Heart left ventricle (tissue), 13 donors: ENCODE measurements around the gene CHST7.

ENCODE experiments used
- POLR2A ChIP-seq, 2 donors: fragments of 450-650 bp; IDR thresholded peaks; one replicate each; pipeline ENCODE4 v1.6.1; 2017; ENCODE audit warnings: antibody characterized with exemption in 2 of 2, mild to moderate bottlenecking in 2 of 2, moderate library complexity in 2 of 2
- TF ChIP-seq, protein P1 (sequence below), 12 donors: fragments of 200-600 bp; sonication (generic) in 4 of 12; IDR thresholded peaks; one replicate each; pipeline versions ENCODE4 v1.5.0 to v1.8.0; 2018 to 2022; ENCODE audit warnings: antibody characterized with exemption in 12 of 12, mild to moderate bottlenecking in 5 of 12
- donor health status: ischemic (EF 13 %, LVEDD 7.1; RV severe dilation, severe dysfunction).
- donor health status: DM: no; HTN: yes; CAD: no.
- donor health status: DM: no; HTN: no; CAD: no.
- donor health status: ischemic (EF 25% LVEDD 6.9; RV normal size, moderate dysfunction).
- donor health status: ischemic (EF 25% LVEDD 5.7; RV mildly dilated, moderate dysfunction).
- donor health status: ischemic (EF 35%, LVEDD 5.7; RV mildly dilated, moderate dysfunction).
- donor health status: nonischemic (EF 11% LVEDD 7.7; RV severe dilation, severe dysfunction).
- donor health status: DM: yes; HTN: yes; CAD: no.
- donor health status: PGD.
- donor health status: ischemic (EF 29% LVEDD 5.4; RV normal size, mild dysfunction).
- donor health status: nonischemic (EF 23%, LVEDD 6.1; RV moderate dilation, normal function).

GRCh38 chrX:46627062-46627461 lies 53.5 kb downstream of the CHST7 start:
- TF ChIP-seq, protein P1, sequence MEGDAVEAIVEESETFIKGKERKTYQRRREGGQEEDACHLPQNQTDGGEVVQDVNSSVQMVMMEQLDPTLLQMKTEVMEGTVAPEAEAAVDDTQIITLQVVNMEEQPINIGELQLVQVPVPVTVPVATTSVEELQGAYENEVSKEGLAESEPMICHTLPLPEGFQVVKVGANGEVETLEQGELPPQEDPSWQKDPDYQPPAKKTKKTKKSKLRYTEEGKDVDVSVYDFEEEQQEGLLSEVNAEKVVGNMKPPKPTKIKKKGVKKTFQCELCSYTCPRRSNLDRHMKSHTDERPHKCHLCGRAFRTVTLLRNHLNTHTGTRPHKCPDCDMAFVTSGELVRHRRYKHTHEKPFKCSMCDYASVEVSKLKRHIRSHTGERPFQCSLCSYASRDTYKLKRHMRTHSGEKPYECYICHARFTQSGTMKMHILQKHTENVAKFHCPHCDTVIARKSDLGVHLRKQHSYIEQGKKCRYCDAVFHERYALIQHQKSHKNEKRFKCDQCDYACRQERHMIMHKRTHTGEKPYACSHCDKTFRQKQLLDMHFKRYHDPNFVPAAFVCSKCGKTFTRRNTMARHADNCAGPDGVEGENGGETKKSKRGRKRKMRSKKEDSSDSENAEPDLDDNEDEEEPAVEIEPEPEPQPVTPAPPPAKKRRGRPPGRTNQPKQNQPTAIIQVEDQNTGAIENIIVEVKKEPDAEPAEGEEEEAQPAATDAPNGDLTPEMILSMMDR (IDR thresholded peaks at IDR 0.05), result no peak
- no peak for TF ChIP-seq POLR2A (IDR thresholded peaks at IDR 0.05)
